Activated T-cell treated with anti-CD3 and anti-CD28 coated beads, Interleukin-2, amount 50 U/mL, for 4 hours (primary cell): ENCODE measurements around the gene RXYLT1. TPM values are rescaled to one million over a fixed set of nuclear protein-coding genes. Genes with fewer than 3 reads are reported as not detected.

Experiments used
- ATAC-seq, 2 donors: fragments of 200-7000 bp; cut with Tn5 transposase; one replicate each; pipeline ENCODE4 v1.10.0; 2021
- DNase-seq: peaks from one replicate; pipeline ENCODE4 v3.0.0-alpha.2; 2020
- H3K27me3 Mint-ChIP-seq: one replicate; pipeline ENCODE4 v1.8.0; 2021; ENCODE audit warnings: low read depth, mixed read lengths
- H3K36me3 Mint-ChIP-seq: one replicate; pipeline ENCODE4 v1.8.0; 2022; ENCODE audit warnings: mixed read lengths; ENCODE audit not compliant: insufficient read depth
- H3K4me1 Mint-ChIP-seq: one replicate; pipeline ENCODE4 v1.8.0; 2021; ENCODE audit warnings: low read depth, mixed read lengths
- H3K4me3 Mint-ChIP-seq: one replicate; pipeline ENCODE4 v1.8.0; 2021; ENCODE audit warnings: mild to moderate bottlenecking, moderate library complexity, mixed read lengths
- H3K9me3 Mint-ChIP-seq: one replicate; pipeline ENCODE4 v1.8.0; 2021; ENCODE audit warnings: mixed read lengths
- total RNA-seq, 3 donors: library from RNA; stranded (reverse); gene quantifications; one replicate each; pipeline ENCODE4 v1.2.1, GENCODE V29; 2021

RXYLT1 gene
- total RNA-seq, 3 donors from 2014 or later: 23.8 to 29.7 (median 27.1) TPM

GRCh38 chr12:63843254-63843720 is 63.6 kb downstream of the RXYLT1 start:
- Mint-ChIP-seq H3K4me3 (peak overlapping the region; percentile 69), H3K36me3 (no peaks in the 10 kb centered on the region), H3K27me3 (peaks cover 35% of the 10 kb centered on the region), H3K4me1 (peaks cover 9% of the 10 kb centered on the region), H3K9me3 (no peaks in the 10 kb centered on the region)
- no peak for ATAC-seq
- no peak for DNase-seq

- H3K36me3 Mint-ChIP-seq: no peaks in the 10 kb centered on the region
- peak; percentile 68 for DNase-seq
- peak overlapping the region; percentile 76 for H3K4me3 Mint-ChIP-seq
- H3K9me3 Mint-ChIP-seq: no peaks in the 10 kb centered on the region
- ATAC-seq: peak; percentile 95 to 96
- peaks cover 37% of the 10 kb centered on the region for H3K27me3 Mint-ChIP-seq
- peaks cover 9% of the 10 kb centered on the region for H3K4me1 Mint-ChIP-seq
Measured at GRCh38 chr12:63843721-63844390, 64.1 kb downstream of the RXYLT1 start.

- peak within 1 kb of the TSS; percentile 91 for H3K4me3 Mint-ChIP-seq
- peaks cover 36% of the 10 kb centered on the region for H3K27me3 Mint-ChIP-seq
- no peaks in the 10 kb centered on the region for H3K9me3 Mint-ChIP-seq
- DNase-seq (no peak), ATAC-seq (peak; percentile 11 to 12)
- H3K36me3 Mint-ChIP-seq: no peaks in the 10 kb centered on the region
- H3K4me1 Mint-ChIP-seq: peaks cover 9% of the 10 kb centered on the region
Measured at GRCh38 chr12:63844391-63845341, 65.0 kb downstream of the RXYLT1 start, which contains the start of gene SRGAP1. SRGAP1 (plus strand) TSS chr12:63844700; CDS start chr12:63844817, 117 bp downstream.

- H3K4me1 Mint-ChIP-seq: peaks cover 9% of the 10 kb centered on the region
- no peaks in the 10 kb centered on the region for H3K9me3 Mint-ChIP-seq
- H3K36me3 Mint-ChIP-seq: no peaks in the 10 kb centered on the region
- H3K27me3 Mint-ChIP-seq: peaks cover 36% of the 10 kb centered on the region
- no peak overlapping the region for H3K4me3 Mint-ChIP-seq
- ATAC-seq (no peak), DNase-seq (no peak)
Measured at GRCh38 chr12:63845726-63846125, 66.0 kb downstream of the RXYLT1 start.

- H3K4me3 Mint-ChIP-seq: no peak overlapping the region
- no peaks in the 10 kb centered on the region for H3K36me3 Mint-ChIP-seq
- DNase-seq (no peak), ATAC-seq (no peak)
- peaks cover 36% of the 10 kb centered on the region for H3K27me3 Mint-ChIP-seq
- H3K4me1 Mint-ChIP-seq: peaks cover 9% of the 10 kb centered on the region
- no peaks in the 10 kb centered on the region for H3K9me3 Mint-ChIP-seq
Measured at GRCh38 chr12:63846238-63846967, 66.7 kb downstream of the RXYLT1 start.

- ATAC-seq (no peak), DNase-seq (no peak)
- Mint-ChIP-seq H3K36me3 (no peaks in the 10 kb centered on the region), H3K27me3 (peaks cover 35% of the 10 kb centered on the region), H3K9me3 (no peaks in the 10 kb centered on the region), H3K4me3 (no peak overlapping the region), H3K4me1 (peaks cover 5% of the 10 kb centered on the region)
Measured at GRCh38 chr12:63848450-63848849, 68.7 kb downstream of the RXYLT1 start.

- no peaks in the 10 kb centered on the region for H3K36me3 Mint-ChIP-seq
- DNase-seq (no peak), ATAC-seq (no peak)
- peaks cover 5% of the 10 kb centered on the region for H3K4me1 Mint-ChIP-seq
- H3K4me3 Mint-ChIP-seq: no peak overlapping the region
- peaks cover 35% of the 10 kb centered on the region for H3K27me3 Mint-ChIP-seq
- H3K9me3 Mint-ChIP-seq: no peaks in the 10 kb centered on the region
Measured at GRCh38 chr12:63849106-63849620, 69.5 kb downstream of the RXYLT1 start.

- DNase-seq (no peak), ATAC-seq (no peak)
- Mint-ChIP-seq H3K36me3 (no peaks in the 10 kb centered on the region), H3K4me3 (no peak overlapping the region), H3K27me3 (peaks cover 33% of the 10 kb centered on the region), H3K4me1 (peaks cover 3% of the 10 kb centered on the region), H3K9me3 (no peaks in the 10 kb centered on the region)
Measured at GRCh38 chr12:63849641-63850040, 69.9 kb downstream of the RXYLT1 start.

GRCh38 chr12:63853978-63854377 is 74.3 kb downstream of the RXYLT1 start:
- Mint-ChIP-seq H3K4me1 (no peaks in the 10 kb centered on the region), H3K9me3 (no peaks in the 10 kb centered on the region), H3K4me3 (no peak overlapping the region), H3K36me3 (no peaks in the 10 kb centered on the region), H3K27me3 (peaks cover 12% of the 10 kb centered on the region)
- DNase-seq: no peak
- no peak for ATAC-seq

- no peaks in the 10 kb centered on the region for H3K36me3 Mint-ChIP-seq
- no peaks in the 10 kb centered on the region for H3K4me1 Mint-ChIP-seq
- H3K27me3 Mint-ChIP-seq: peaks cover 14% of the 10 kb centered on the region
- no peaks in the 10 kb centered on the region for H3K9me3 Mint-ChIP-seq
- H3K4me3 Mint-ChIP-seq: no peak overlapping the region
- no peak for DNase-seq
- ATAC-seq: no peak
Measured at GRCh38 chr12:63855299-63855698, 75.6 kb downstream of the RXYLT1 start.

- Mint-ChIP-seq H3K4me3 (no peak overlapping the region), H3K9me3 (no peaks in the 10 kb centered on the region), H3K36me3 (no peaks in the 10 kb centered on the region), H3K27me3 (peaks cover 7% of the 10 kb centered on the region), H3K4me1 (no peaks in the 10 kb centered on the region)
- ATAC-seq: no peak
- DNase-seq: no peak
Measured at GRCh38 chr12:63857771-63858670, 78.3 kb downstream of the RXYLT1 start.
